ENCODE measurements around the gene SFT2D1.

Gene SFT2D1

DNA sequence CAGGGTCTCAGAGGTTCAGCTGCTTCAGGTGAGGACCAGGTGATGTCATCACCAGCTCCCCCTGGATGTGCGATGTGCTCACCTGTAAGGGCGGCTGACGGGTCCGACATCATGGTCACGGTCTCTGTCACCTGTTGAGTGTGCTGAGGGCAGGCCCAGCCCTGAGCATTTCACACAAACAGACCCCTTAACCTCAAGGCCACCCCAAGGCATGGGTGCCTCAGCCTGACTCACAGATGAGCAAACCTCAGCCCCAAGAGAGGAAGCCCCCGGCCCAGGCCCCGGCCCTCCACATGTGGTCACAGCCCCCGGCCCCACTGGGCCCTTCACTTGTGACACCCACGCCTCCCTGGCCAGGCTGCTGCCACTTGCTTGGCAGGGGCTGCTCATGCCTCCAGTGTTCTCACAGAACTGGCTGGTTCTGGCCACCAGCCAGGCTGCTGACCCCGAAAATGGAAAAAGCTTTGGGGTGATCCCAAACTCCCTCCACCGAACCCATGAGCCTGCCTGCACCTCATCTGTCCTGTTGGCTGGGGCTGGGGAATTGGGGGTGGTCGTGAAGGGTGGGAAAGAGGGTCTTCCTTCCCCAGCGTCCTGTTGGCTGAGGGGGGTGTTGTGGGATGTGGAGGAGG lies 67.5 kb downstream of the SFT2D1 start:
- no peak for DNase-seq

GRCh38 chr6:166274163-166274562 lies 68.2 kb downstream of the SFT2D1 start:
- no peak for DNase-seq

DNA sequence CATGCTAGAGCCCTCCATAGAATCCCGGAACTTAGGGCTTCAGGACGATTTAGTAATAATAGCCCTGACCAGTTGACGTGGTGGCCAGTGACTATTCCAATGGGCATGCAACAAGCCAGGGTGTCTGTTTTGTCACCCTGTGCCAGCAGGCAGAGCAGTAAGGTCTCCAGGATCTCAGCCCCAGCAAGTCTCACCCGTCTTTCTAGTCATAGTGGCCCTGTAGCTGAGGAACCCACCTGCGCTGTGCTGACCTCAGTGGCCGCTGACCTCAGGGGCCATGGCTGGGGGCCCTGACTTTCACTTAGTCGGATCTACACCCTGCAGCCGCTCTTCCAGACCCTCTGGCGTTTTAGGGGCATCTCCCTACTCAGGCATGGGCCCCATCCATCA lies 71.0 kb downstream of the SFT2D1 start:
- no peak for DNase-seq

- no peak for DNase-seq
These were observed 71.5 kb downstream of the SFT2D1 start for GRCh38 chr6:166270706-166271375.

Data from NCI-H1092 treated with DMSO at 0.1 percent for 48 hours (cell line).